NCI-H2107 (cell line): ENCODE data around the gene CSMD2.

Source experiments
- DNase-seq: peaks from one replicate; lab custom pipeline; 2025; lab: John Stamatoyannopoulos, UW

Gene CSMD2

GRCh38 chr1:33960188-33960895 lies 204.7 kb downstream of the CSMD2 start:
- no peak for DNase-seq

- no peak for DNase-seq
Observed at GRCh38 chr1:33957854-33958253, 207.2 kb downstream of the CSMD2 start.

GRCh38 chr1:33955096-33955495 lies 209.9 kb downstream of the CSMD2 start:
- no peak for DNase-seq

GRCh38 chr1:33949570-33949969 lies 215.5 kb downstream of the CSMD2 start:
- DNase-seq = no peak

GRCh38 chr1:33948291-33948690 lies 216.7 kb downstream of the CSMD2 start:
- DNase-seq = no peak

GRCh38 chr1:33946836-33947235 lies 218.2 kb downstream of the CSMD2 start:
- DNase-seq = no peak

- no peak for DNase-seq
Observed at GRCh38 chr1:33944846-33945245, 220.2 kb downstream of the CSMD2 start.

- DNase-seq = no peak
Observed at GRCh38 chr1:33943978-33944377, 221.1 kb downstream of the CSMD2 start.

- DNase-seq = no peak
Observed at GRCh38 chr1:33932871-33933270, 232.2 kb downstream of the CSMD2 start.

- no peak for DNase-seq
Observed at GRCh38 chr1:33931111-33931475, 233.9 kb downstream of the CSMD2 start.

- no peak for DNase-seq
Observed at GRCh38 chr1:33930346-33931110, 234.5 kb downstream of the CSMD2 start.

- no peak for DNase-seq
Observed at GRCh38 chr1:33928251-33928650, 236.8 kb downstream of the CSMD2 start.

GRCh38 chr1:33927721-33928120 lies 237.3 kb downstream of the CSMD2 start:
- no peak for DNase-seq

GRCh38 chr1:33925586-33925985 lies 239.4 kb downstream of the CSMD2 start:
- DNase-seq = no peak

GRCh38 chr1:33921281-33921680 lies 243.7 kb downstream of the CSMD2 start:
- no peak for DNase-seq

GRCh38 chr1:33918368-33918767 lies 246.7 kb downstream of the CSMD2 start:
- DNase-seq = no peak

GRCh38 chr1:33916786-33917185 lies 248.2 kb downstream of the CSMD2 start:
- DNase-seq = no peak

- no peak for DNase-seq
Observed at GRCh38 chr1:33914531-33914930, 250.5 kb downstream of the CSMD2 start.

GRCh38 chr1:33908324-33908956 lies 256.6 kb downstream of the CSMD2 start:
- no peak for DNase-seq

GRCh38 chr1:33906156-33906555 lies 258.9 kb downstream of the CSMD2 start:
- DNase-seq = no peak

GRCh38 chr1:33905241-33905640 lies 259.8 kb downstream of the CSMD2 start:
- no peak for DNase-seq

- DNase-seq = no peak
Observed at GRCh38 chr1:33903210-33903589, 261.8 kb downstream of the CSMD2 start.

- DNase-seq = no peak
Observed at GRCh38 chr1:33902486-33903209, 262.4 kb downstream of the CSMD2 start.
